Mesangial cell (primary cell): ENCODE measurements around the gene MAP6. TPM values are rescaled to one million over a fixed set of nuclear protein-coding genes. Genes with fewer than 3 reads are reported as not detected.

Experiments
- total RNA-seq: library from RNA; depleted of rRNA; stranded (reverse); fragments of >200 nt; gene quantifications from 2 replicates; pipeline ENCODE4 v1.2.3, GENCODE V29; 2015

The MAP6 gene
- total RNA-seq: 0.65 and 0.89 TPM in 2 replicates

DNA sequence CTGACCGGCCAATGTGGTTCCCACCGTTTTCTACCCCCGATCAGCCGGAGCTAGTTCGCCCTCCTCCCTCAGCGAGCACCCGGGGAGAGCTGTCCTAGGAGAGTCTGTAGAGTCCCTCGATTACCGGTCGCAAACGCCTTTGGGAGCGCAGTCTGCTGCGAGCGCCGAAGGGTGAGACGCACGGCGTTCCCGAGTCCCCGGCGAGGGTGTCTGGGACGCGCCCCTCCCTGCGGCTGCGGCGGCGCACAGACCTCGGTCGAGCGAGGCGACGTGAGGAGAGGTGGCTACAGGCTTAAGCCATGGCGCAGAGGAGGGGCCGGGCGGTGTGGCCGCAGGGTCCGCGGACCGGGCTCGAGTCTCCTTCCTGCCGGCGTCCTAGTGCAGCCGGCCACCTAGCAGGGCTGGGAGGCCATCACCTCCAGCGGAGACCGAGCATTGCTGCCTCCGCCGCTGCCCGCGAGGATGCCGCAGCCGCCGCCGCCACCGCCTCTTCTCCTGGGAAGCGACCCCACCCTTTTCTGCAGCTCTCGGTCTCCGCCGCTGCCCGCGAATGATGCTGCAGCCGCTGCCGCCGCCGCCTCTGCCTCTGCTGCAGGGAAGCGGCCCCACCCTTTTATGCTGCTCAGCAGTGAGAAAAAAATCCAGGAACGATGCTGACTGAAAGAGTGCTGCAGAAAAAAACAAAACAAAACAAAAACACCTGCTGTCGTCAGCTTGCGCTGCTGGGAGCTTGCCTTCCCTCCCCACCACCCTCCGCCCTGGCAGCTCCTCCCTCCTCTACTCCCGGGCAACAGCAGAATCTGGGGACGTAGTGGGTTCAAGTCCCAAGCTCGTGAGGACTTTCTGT lies at the start of gene MAP6:
Gene MAP6, minus strand, starts transcription at position 588 of the 847 bp plus-strand sequence. CDS start 669 bp downstream, outside the sequence.

DNA sequence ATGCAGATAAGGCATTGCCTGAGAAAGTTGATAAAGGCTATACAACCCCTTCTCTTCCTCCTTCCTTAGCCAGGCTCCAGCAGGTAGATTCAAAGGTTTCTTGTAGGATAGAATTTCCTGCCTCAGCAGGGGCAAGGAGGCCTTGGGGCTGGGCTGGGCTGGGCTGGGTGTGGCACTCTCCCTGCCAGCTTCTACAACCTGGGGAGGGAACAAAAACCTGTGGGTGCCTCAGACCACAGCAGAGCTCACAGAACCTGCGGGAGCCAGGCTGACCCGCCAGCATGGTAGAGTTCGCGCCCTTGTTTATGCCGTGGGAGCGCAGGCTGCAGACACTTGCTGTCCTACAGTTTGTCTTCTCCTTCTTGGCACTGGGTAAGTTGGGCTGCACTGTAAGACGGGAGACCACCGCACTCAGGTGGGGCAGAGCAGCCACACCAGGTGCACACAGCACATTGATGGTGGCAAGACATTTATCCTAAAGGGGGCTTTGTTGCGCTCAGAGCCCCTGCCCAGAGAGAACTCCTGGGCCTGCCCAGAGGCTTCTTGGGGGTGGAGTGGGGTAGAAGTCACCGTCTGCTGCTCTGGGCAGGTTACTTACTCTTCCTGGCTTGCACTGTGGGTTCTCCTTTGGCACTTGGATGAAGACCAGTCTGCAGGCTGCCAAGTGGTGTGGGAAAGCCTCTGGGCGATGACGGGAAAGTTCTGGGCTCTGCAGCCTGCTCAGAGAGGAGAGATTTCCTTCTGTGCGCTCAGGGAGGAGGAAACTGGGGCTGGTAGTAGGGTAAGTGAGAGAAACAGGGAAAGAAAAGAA lies 49.0 kb upstream of the MAP6 start, which contains the start of gene MOGAT2:
Gene MOGAT2, plus strand, starts transcription at position 231 of the 811 bp plus-strand sequence. Its CDS starts 51 bp downstream, at position 282.

DNA sequence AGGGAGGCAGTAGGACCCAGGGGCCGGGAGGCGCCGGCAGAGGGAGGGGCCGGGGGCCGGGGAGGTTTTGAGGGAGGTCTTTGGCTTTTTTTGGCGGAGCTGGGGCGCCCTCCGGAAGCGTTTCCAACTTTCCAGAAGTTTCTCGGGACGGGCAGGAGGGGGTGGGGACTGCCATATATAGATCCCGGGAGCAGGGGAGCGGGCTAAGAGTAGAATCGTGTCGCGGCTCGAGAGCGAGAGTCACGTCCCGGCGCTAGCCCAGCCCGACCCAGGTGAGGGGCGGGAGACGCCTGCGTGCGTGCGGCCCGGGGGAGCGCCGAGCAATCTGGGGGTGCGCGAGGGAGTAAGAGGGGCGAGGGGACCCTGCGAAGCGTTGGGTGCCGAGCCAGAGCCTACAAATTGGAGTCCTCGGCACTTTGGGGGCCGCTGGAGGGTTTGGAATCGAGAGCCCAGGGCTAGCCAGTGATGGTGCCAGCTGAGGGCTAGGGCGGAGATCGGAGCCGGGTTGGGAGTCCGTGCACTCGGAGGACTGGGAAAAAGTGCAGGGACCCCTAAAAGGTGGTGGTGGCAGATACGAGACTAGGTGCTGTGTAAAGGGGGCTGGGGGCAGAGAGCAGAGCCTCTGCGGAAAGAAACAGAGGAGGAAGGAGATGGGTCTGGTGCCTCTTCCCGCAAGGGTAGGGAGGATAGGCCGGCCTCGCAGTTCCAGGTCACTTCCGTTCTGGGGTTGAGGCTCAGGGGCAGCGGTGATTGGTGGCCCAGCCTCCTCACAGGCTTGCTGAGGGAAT lies 106.6 kb downstream of the MAP6 start, which contains the start of gene SERPINH1:
Gene SERPINH1, plus strand, starts transcription at position 206 of the 788 bp plus-strand sequence. CDS start 4,097 bp downstream, outside the sequence.

Other genes with a start within 250 kb of the MAP6 start
- 1.8 and 4.6 TPM in 2 replicates for gene KLHL35, start 235.8 kb downstream of the MAP6 start, total RNA-seq
- 11.2 and 12.7 TPM in 2 replicates for gene GDPD5, start 143.1 kb downstream of the MAP6 start, total RNA-seq
- gene SERPINH1, start 106.8 kb downstream of the MAP6 start, total RNA-seq: 582 and 833 TPM in 2 replicates
- not detected in 2 replicates for gene MOGAT2, start 48.8 kb upstream of the MAP6 start, total RNA-seq
- 0.65 and 1.0 TPM in 2 replicates for gene DGAT2, start 99.7 kb upstream of the MAP6 start, total RNA-seq
- 6.2 and 8.7 TPM in 2 replicates for gene UVRAG, start 146.2 kb upstream of the MAP6 start, total RNA-seq